ENCODE data around the gene HELZ.

Gene HELZ

GRCh38 chr17:67246653-67247415 lies 1.8 kb upstream of the HELZ start (continued):
- TF ChIP-seq ZNF585B (tag by site-specific recombination; IDR thresholded peaks at IDR 0.05) (no peak), ZNF518A (tag by site-specific recombination; conservative IDR thresholded peaks at IDR 0.05; ENCODE audit: low read depth) (no peak), ZNF639 (tag by site-specific recombination; IDR thresholded peaks at IDR 0.05) (0 out of 2 replicates have a peak, but pooled peaks have one; percentile 35), ZNF416 (tag by site-specific recombination; IDR thresholded peaks at IDR 0.05) (no peak), AEBP2 (tag by site-specific recombination; IDR thresholded peaks at IDR 0.05; ENCODE audit: borderline replicate concordance) (no peak), ZNF335 (tag by site-specific recombination; conservative IDR thresholded peaks at IDR 0.05) (peak; percentile 58), ZNF341 (tag by site-specific recombination; IDR thresholded peaks at IDR 0.05; ENCODE audit: low read depth) (peak; percentile 72), ZNF24 (tag by site-specific recombination; IDR thresholded peaks at IDR 0.05) (peak; percentile 65; the same call in 1 of the 2 replicates), REST (tag by site-specific recombination; IDR thresholded peaks at IDR 0.05) (no peak), ZNF664 (tag by site-specific recombination; IDR thresholded peaks at IDR 0.05) (no peak), ZNF776 (tag by site-specific recombination; IDR thresholded peaks at IDR 0.05; ENCODE audit: borderline replicate concordance) (no peak), ZFP69B (tag by site-specific recombination; IDR thresholded peaks at IDR 0.05) (no peak), HOXD13 (CRISPR knock-in tag; IDR thresholded peaks at IDR 0.05; ENCODE audit: borderline replicate concordance) (no peak), KLF10 (tag by site-specific recombination; IDR thresholded peaks at IDR 0.05) (no peak), ZNF501 (tag by site-specific recombination; IDR thresholded peaks at IDR 0.05) (peak; percentile 39; the same call in 1 of the 2 replicates), ZXDB (tag by site-specific recombination; IDR thresholded peaks at IDR 0.05) (peak; percentile 49; the same call in 1 of the 2 replicates), ZNF677 (tag by site-specific recombination; IDR thresholded peaks at IDR 0.05) (no peak), PRDM2 (tag by site-specific recombination; IDR thresholded peaks at IDR 0.05; ENCODE audit: borderline replicate concordance) (no peak), ZNF433 (tag by site-specific recombination; IDR thresholded peaks at IDR 0.05; ENCODE audit: low read depth) (no peak), ZNF37A (tag by site-specific recombination; IDR thresholded peaks at IDR 0.05) (no peak), ZNF2 (tag by site-specific recombination; IDR thresholded peaks at IDR 0.05) (0 out of 2 replicates have a peak, but pooled peaks have one; percentile 39), ZNF623 (tag by site-specific recombination; IDR thresholded peaks at IDR 0.05) (no peak)
